ENCODE data around the gene SIRPG. TPM values are rescaled to one million over a fixed set of nuclear protein-coding genes. Genes with fewer than 3 reads are reported as not detected.

SIRPG gene
- total and polyA plus RNA-seq, 2 of the 8 experiments (the other 6 are each of a cell fraction or from before 2014, with no cell fraction given): 0.08 TPM; not detected in 1

DNA sequence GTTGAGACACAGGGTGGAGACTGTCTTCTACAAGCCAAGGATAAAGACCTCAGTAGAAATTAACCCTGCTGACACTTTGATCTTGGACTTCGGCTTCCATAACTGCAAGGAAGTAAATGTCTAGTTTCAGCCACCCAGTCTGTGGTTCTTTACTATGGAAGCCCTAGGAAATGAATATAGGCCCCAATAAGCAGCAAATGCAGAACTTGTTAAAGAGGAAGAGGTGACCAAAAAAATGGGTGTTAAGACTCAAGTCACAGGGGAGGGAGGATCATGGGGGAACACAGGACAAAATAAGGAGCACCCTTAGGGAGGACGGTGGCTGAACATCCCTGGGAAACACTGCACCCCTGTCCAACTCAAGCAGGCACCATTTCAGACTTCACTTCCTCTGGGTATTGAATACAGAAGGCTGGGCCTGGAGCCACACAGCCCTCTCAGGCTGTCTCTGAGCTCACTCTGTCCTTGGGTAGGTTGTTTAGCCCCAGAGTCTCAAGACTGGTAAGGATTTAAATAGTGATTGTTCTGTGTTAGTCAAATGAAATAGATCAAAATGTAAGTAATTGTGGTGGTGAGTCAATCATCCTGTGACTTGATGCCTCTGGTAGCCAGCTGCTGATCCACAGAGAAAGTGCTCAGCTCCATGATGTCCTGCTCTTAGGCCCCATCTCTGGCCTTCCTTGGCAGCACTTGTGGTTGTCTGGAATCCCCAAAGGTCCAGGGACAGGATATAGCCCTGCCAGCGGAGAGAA, 69.6 kb downstream of the SIRPG start:
- H2AK5ac ChIP-seq (ENCODE audit: low read depth, low read length): no peak overlapping the region
- no peak overlapping the region for H2BK12ac ChIP-seq (ENCODE audit: low read depth, low read length)
- no peak overlapping the region for H4K8ac ChIP-seq (ENCODE audit: extremely low read depth, insufficient read depth, low read length)
- no peaks in the 10 kb centered on the region for H3K79me2 ChIP-seq (ENCODE audit: control insufficient read depth in 1 of 2, insufficient read depth in 2 of 2, low read length in 2 of 2)
- no peak for DNase-seq (ENCODE audit: low read depth in 1 of 2, low spot score in 2 of 2)
- no peak overlapping the region for H3K27ac ChIP-seq (ENCODE audit: low read depth, low read length)
- no peak overlapping the region for H2BK20ac ChIP-seq (ENCODE audit: low read length)
- no peak overlapping the region for H3K4ac ChIP-seq (replicated peaks; ENCODE audit: insufficient read length, low read depth, low read length)
- H3K4me3 ChIP-seq (ENCODE audit: extremely low read depth in 1 of 4, insufficient read depth in 2 of 4, low read depth in 3 of 4, low read length in 4 of 4): no peak overlapping the region
- 86% methylated on average over 3 of the region's 3 CpGs; no CpG with 5 or more reads in 1 of the 2 experiments for WGBS, 2 experiments (ENCODE audit: extremely low coverage in 1 of 2, insufficient coverage in 1 of 2, insufficient read length in 1 of 2, insufficient replicate concordance in 2 of 2, low coverage in 1 of 2, low lambda C conversion rate in 2 of 2, missing lambda C conversion rate in 1 of 2)
- no peak overlapping the region for H4K91ac ChIP-seq (replicated peaks; ENCODE audit: insufficient read length, low read length)
- no peak overlapping the region for H4K5ac ChIP-seq (ENCODE audit: insufficient read length, low read depth, low read length)
- no peaks in the 10 kb centered on the region for H3K23me2 ChIP-seq (ENCODE audit: low read depth, low read length)
- H3K4me2 ChIP-seq (ENCODE audit: insufficient read depth in 1 of 2, low read depth in 2 of 2, low read length in 2 of 2): no peak overlapping the region
- H3K36me3 ChIP-seq (ENCODE audit: control insufficient read depth in 2 of 4, insufficient read depth in 4 of 4, low read length in 3 of 4): no peaks in the 10 kb centered on the region
- no peak overlapping the region for H3K23ac ChIP-seq (ENCODE audit: insufficient read length)
- H3K79me1 ChIP-seq (ENCODE audit: low read depth, low read length): no peaks in the 10 kb centered on the region
- H2BK15ac ChIP-seq (ENCODE audit: low read length): no peak overlapping the region
- no peak overlapping the region for H2AFZ ChIP-seq (ENCODE audit: low read length)
- FAIRE-seq: no peak
- ChIA-PET CTCF (ENCODE audit: partially characterized antibody) (interaction anchor here (1.2 to 1.5 kb wide), 2 partner anchors 49 to 146 kb away, joined by 4 read pairs; no protein-coding TSS in a partner anchor), POLR2A (ENCODE audit: partially characterized antibody) (no interaction called here)
- no peak overlapping the region for H2BK120ac ChIP-seq (replicated peaks; ENCODE audit: low read depth, low read length)
- H3K4me1 ChIP-seq (replicated peaks in 1 of 4; ENCODE audit: control insufficient read depth in 3 of 4, insufficient read depth in 4 of 4, low read length in 3 of 4): no peaks in the 10 kb centered on the region
- no peak overlapping the region for H3K18ac ChIP-seq (ENCODE audit: extremely low read depth, low read length)
- H4K20me1 ChIP-seq (replicated peaks in 1 of 2; ENCODE audit: control insufficient read depth in 1 of 2, insufficient read depth in 2 of 2, low read length in 2 of 2): no peaks in the 10 kb centered on the region
- no peak overlapping the region for H3K9ac ChIP-seq (replicated peaks in 1 of 4; ENCODE audit: extremely low read depth in 1 of 4, low read depth in 3 of 4, low read length in 3 of 4)
- H2BK5ac ChIP-seq (ENCODE audit: low read depth, low read length): no peak overlapping the region
- no peaks in the 10 kb centered on the region for H3K27me3 ChIP-seq (replicated peaks in 1 of 4; ENCODE audit: control insufficient read depth in 3 of 4, extremely low read depth in 1 of 4, insufficient read depth in 3 of 4, low read length in 3 of 4)
- TF ChIP-seq, protein P1, sequence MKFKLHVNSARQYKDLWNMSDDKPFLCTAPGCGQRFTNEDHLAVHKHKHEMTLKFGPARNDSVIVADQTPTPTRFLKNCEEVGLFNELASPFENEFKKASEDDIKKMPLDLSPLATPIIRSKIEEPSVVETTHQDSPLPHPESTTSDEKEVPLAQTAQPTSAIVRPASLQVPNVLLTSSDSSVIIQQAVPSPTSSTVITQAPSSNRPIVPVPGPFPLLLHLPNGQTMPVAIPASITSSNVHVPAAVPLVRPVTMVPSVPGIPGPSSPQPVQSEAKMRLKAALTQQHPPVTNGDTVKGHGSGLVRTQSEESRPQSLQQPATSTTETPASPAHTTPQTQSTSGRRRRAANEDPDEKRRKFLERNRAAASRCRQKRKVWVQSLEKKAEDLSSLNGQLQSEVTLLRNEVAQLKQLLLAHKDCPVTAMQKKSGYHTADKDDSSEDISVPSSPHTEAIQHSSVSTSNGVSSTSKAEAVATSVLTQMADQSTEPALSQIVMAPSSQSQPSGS (IDR thresholded peaks at IDR 0.05; ENCODE audit: low read length): no peak
- TF ChIP-seq GTF2F1 (IDR thresholded peaks at IDR 0.05; ENCODE audit: borderline replicate concordance, low read depth, low read length): no peak
- TF ChIP-seq POLR2A (IDR thresholded peaks at IDR 0.05; ENCODE audit: control extremely low read depth in 1 of 2, low read depth in 2 of 2, low read length in 2 of 2): no peak
- TF ChIP-seq KDM1A (IDR thresholded peaks at IDR 0.05; ENCODE audit: borderline replicate concordance, low read length): no peak
- TF ChIP-seq SUZ12 (IDR thresholded peaks at IDR 0.05; ENCODE audit: low read length): no peak
- TF ChIP-seq NRF1 (IDR thresholded peaks at IDR 0.05; ENCODE audit: low read depth, low read length): no peak
- no peak for TF ChIP-seq SP2 (IDR thresholded peaks at IDR 0.05; ENCODE audit: low read length)
- TF ChIP-seq BRCA1 (IDR thresholded peaks at IDR 0.05; ENCODE audit: low read depth, low read length): no peak
- TF ChIP-seq POU5F1 (IDR thresholded peaks at IDR 0.05; ENCODE audit: low read depth, low read length): no peak
- TF ChIP-seq YY1 (IDR thresholded peaks at IDR 0.05; ENCODE audit: low read depth, low read length): no peak
- no peak for TF ChIP-seq MAFK (IDR thresholded peaks at IDR 0.05; ENCODE audit: low read depth, low read length)
- TF ChIP-seq HDAC6 (IDR thresholded peaks at IDR 0.05; ENCODE audit: low read depth, low read length): no peak
- no peak overlapping the region for H3K14ac ChIP-seq (ENCODE audit: insufficient read length)
- H3K56ac ChIP-seq (replicated peaks; ENCODE audit: insufficient read length, low read depth, low read length): no peak overlapping the region
- H3K9me3 ChIP-seq (ENCODE audit: insufficient read depth in 2 of 2, low read depth in 1 of 2, low read length in 1 of 2): no peaks in the 10 kb centered on the region
